H9 (cell line): ENCODE data around the gene PDZD2. TPM values are rescaled to one million over a fixed set of nuclear protein-coding genes. Genes with fewer than 3 reads are reported as not detected.

Source experiments
- DNase-seq: peaks from one replicate; pipeline ENCODE4 v3.0.0-alpha.2; 2017
- H2AFZ ChIP-seq: one replicate; pipeline ENCODE4 v1.6.1; 2013; ENCODE audit warnings: mild to moderate bottlenecking, low read length, control low read depth, moderate library complexity
- H2AK5ac ChIP-seq: 2 replicates; pipeline ENCODE4 v1.6.1; 2013; ENCODE audit warnings: low read length, control low read depth, mixed read lengths; ENCODE audit not compliant: insufficient read length
- H2BK120ac ChIP-seq: one replicate; pipeline ENCODE4 v1.6.1; 2013; ENCODE audit warnings: low read depth, mild to moderate bottlenecking, low read length, control low read depth, inconsistent platforms; ENCODE audit not compliant: poor library complexity, severe bottlenecking
- H2BK12ac ChIP-seq: 2 replicates; pipeline ENCODE4 v1.6.1; 2013; ENCODE audit warnings: low read length, control low read depth, mixed read lengths, low read depth; ENCODE audit not compliant: insufficient read length
- H2BK15ac ChIP-seq: 2 replicates; pipeline ENCODE4 v1.6.1; 2013; ENCODE audit warnings: low read depth, low read length, control low read depth
- H2BK20ac ChIP-seq: one replicate; pipeline ENCODE4 v1.6.1; 2013; ENCODE audit warnings: low read depth, mild to moderate bottlenecking, low read length, control low read depth, inconsistent platforms; ENCODE audit not compliant: poor library complexity, severe bottlenecking
- H2BK5ac ChIP-seq: 2 replicates; pipeline ENCODE4 v1.6.1; 2013; ENCODE audit warnings: low read length, control low read depth, mixed read lengths; ENCODE audit not compliant: insufficient read length
- H3K14ac ChIP-seq: 2 replicates; pipeline ENCODE4 v1.6.1; 2013; ENCODE audit warnings: low read length, control low read depth; ENCODE audit not compliant: insufficient read depth
- H3K18ac ChIP-seq: 2 replicates; pipeline ENCODE4 v1.6.1; 2013; ENCODE audit warnings: low read depth, mild to moderate bottlenecking, mixed read lengths, low read length, control low read depth; ENCODE audit not compliant: insufficient read length
- H3K23ac ChIP-seq: 2 replicates; pipeline ENCODE4 v1.6.1; 2013; ENCODE audit warnings: low read length, control low read depth, mixed read lengths, low read depth; ENCODE audit not compliant: insufficient read length
- H3K23me2 ChIP-seq: 2 replicates; pipeline ENCODE4 v1.6.1; 2013; ENCODE audit warnings: low read depth, mild to moderate bottlenecking, mixed read lengths, low read length, control low read depth; ENCODE audit not compliant: insufficient read length, poor library complexity, severe bottlenecking
- H3K27ac ChIP-seq: 2 replicates; pipeline ENCODE4 v1.5.1; 2013; ENCODE audit warnings: low read length, control low read depth, mixed read lengths, low read depth; ENCODE audit not compliant: insufficient read length
- H3K27me3 ChIP-seq: 2 replicates; pipeline ENCODE4 v1.6.1; 2013; ENCODE audit warnings: low read length, control low read depth, inconsistent platforms; ENCODE audit not compliant: insufficient read depth
- H3K4ac ChIP-seq: 2 replicates; pipeline ENCODE4 v1.6.1; 2013; ENCODE audit warnings: low read depth, mild to moderate bottlenecking, control low read depth, inconsistent platforms, low read length, moderate library complexity
- H3K4me1 ChIP-seq: 2 replicates; pipeline ENCODE4 v1.6.1; 2013; ENCODE audit warnings: low read length, control low read depth, inconsistent platforms; ENCODE audit not compliant: insufficient read depth
- H3K4me2 ChIP-seq: 2 replicates; pipeline ENCODE4 v1.6.1; 2013; ENCODE audit warnings: low read length, control low read depth, mixed read lengths; ENCODE audit not compliant: insufficient read length, insufficient read depth
- H3K56ac ChIP-seq: 2 replicates; pipeline ENCODE4 v1.6.1; 2013; ENCODE audit warnings: low read depth, mild to moderate bottlenecking, mixed read lengths, low read length, control low read depth; ENCODE audit not compliant: insufficient read length
- H3K79me1 ChIP-seq: 2 replicates; pipeline ENCODE4 v1.6.1; 2013; ENCODE audit warnings: low read depth, mild to moderate bottlenecking, moderate library complexity, low read length, control low read depth, inconsistent platforms; ENCODE audit not compliant: insufficient read depth, poor library complexity, severe bottlenecking
- H3K79me2 ChIP-seq: 2 replicates; pipeline ENCODE4 v1.6.1; 2013; ENCODE audit warnings: low read length, control low read depth, inconsistent platforms; ENCODE audit not compliant: insufficient read depth
- H3K9ac ChIP-seq: 2 replicates; pipeline ENCODE4 v1.6.1; 2013; ENCODE audit warnings: low read length, control low read depth, mixed read lengths; ENCODE audit not compliant: insufficient read length; ENCODE audit errors: extremely low read depth
- H3K9me3 ChIP-seq: one replicate; pipeline ENCODE4 v1.6.1; 2013; ENCODE audit warnings: low read depth, low read length, inconsistent platforms; ENCODE audit not compliant: control insufficient read depth
- H3T11ph ChIP-seq: one replicate; pipeline ENCODE4 v1.6.1; 2013; ENCODE audit warnings: mild to moderate bottlenecking, low read length, control low read depth, inconsistent platforms
- H4K20me1 ChIP-seq: one replicate; pipeline ENCODE4 v1.6.1; 2013; ENCODE audit not compliant: control insufficient read depth, insufficient read length, insufficient read depth
- H4K5ac ChIP-seq: 2 replicates; pipeline ENCODE4 v1.6.1; 2013; ENCODE audit warnings: low read depth, mild to moderate bottlenecking, mixed read lengths, low read length, control low read depth; ENCODE audit not compliant: insufficient read length
- H4K8ac ChIP-seq: replicated peaks from 2 replicates; pipeline ENCODE4 v1.6.1; 2013; ENCODE audit warnings: low read length, control low read depth, mixed read lengths, low read depth; ENCODE audit not compliant: insufficient read length
- H4K91ac ChIP-seq: 2 replicates; pipeline ENCODE4 v1.6.1; 2013; ENCODE audit warnings: low read depth, mild to moderate bottlenecking, moderate library complexity, mixed read lengths, low read length, control low read depth; ENCODE audit not compliant: insufficient read length
- H3K27ac Mint-ChIP-seq, 3 experiments: 2 replicates in 2 of 3; 3 replicates in 1 of 3; pipeline ENCODE4 v1.8.0; 2020 to 2021; ENCODE audit warnings: mixed read lengths in 3 of 3, mild to moderate bottlenecking in 1 of 3, moderate library complexity in 1 of 3
- H3K27me3 Mint-ChIP-seq: 2 replicates; pipeline ENCODE4 v1.8.0; 2021; ENCODE audit warnings: low read depth, mild to moderate bottlenecking, moderate library complexity, mixed read lengths
- H3K36me3 Mint-ChIP-seq, 3 experiments: 2 replicates in 2 of 3; 3 replicates in 1 of 3; pipeline ENCODE4 v1.8.0; 2020 to 2021; ENCODE audit warnings: low read depth in 3 of 3, mixed read lengths in 3 of 3; ENCODE audit not compliant: insufficient read depth in 1 of 3
- H3K4me1 Mint-ChIP-seq, 2 experiments: 2 replicates each; pipeline ENCODE4 v1.8.0; 2020; ENCODE audit warnings: mixed read lengths in 2 of 2
- H3K4me3 Mint-ChIP-seq, 2 experiments: 2 replicates in 1 of 2; 3 replicates in 1 of 2; pipeline ENCODE4 v1.8.0; 2020 to 2021; ENCODE audit warnings: mild to moderate bottlenecking in 2 of 2, mixed read lengths in 2 of 2, moderate library complexity in 1 of 2
- H3K9me3 Mint-ChIP-seq, 2 experiments: 2 replicates in 1 of 2; 3 replicates in 1 of 2; pipeline ENCODE4 v1.8.0; 2020; ENCODE audit warnings: mild to moderate bottlenecking in 2 of 2, mixed read lengths in 2 of 2, moderate library complexity in 1 of 2
- WGBS: extraction: QIAGEN DNeasy Blood & Tissue Kit; methylation state at CpG from one replicate; pipeline ENCODE4 v1.1.7; 2013; ENCODE audit warnings: missing lambda C conversion rate, low lambda C conversion rate, mixed read lengths; ENCODE audit not compliant: insufficient read length; ENCODE audit errors: extremely low coverage; 5-methylcytosine and 5-hydroxymethylcytosine counted together
- total RNA-seq: library from RNA; stranded (reverse); gene quantifications from 2 replicates; pipeline ENCODE4 v1.2.1, GENCODE V29; 2021
- TF ChIP-seq, protein P1 (sequence below): fragments of 200-600 bp; sonication (generic); conservative IDR thresholded peaks from 3 replicates; pipeline ENCODE4 v1.8.0; 2021; ENCODE audit warnings: antibody characterized with exemption, mild to moderate bottlenecking

The PDZD2 gene
- total RNA-seq, 1 experiment from 2014 or later = 9.9 TPM

DNA sequence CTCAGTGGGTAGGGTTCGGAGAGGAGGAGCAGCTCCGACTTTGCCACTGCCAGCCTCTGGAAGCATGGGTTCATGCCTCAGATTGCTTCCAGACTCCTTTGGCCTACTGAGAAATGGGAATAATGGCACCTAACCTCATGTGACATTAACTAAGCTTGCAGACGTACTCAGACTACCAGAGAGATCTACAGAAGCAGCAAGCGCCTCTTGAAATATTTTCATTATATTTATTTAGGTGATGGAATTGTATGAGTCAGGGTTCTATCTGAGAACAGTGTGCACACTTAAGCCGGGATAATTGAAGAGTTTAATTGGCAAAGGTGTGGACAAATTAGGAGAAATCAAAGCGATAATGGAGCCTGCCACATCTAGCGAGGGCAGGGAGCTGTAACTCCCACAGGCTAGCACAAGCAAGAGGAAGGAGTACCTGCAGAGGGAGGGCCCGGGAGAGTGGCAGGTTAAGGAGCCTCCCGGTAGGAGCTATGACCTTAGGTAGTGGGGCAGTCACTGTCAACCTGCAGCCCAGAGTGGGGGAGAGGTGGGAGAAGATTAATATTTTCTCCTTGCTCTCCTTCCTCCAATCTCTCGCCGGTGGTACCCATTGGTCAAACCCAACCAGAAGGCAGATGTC, 12.2 kb upstream of the PDZD2 start:
- H4K91ac ChIP-seq = no peak overlapping the region
- H2AK5ac ChIP-seq = no peak overlapping the region
- peaks cover 8% of the 10 kb centered on the region in 2 experiments; a peak in 3 of 4 replicates for H3K4me1 Mint-ChIP-seq
- no peaks in the 10 kb centered on the region for H3K4me1 ChIP-seq
- no peak overlapping the region for H2BK5ac ChIP-seq
- H3K4me3 Mint-ChIP-seq = no peak overlapping the region
- no peak overlapping the region for H3K4me2 ChIP-seq
- no peak overlapping the region for H3K14ac ChIP-seq
- H3K27me3 ChIP-seq = no peaks in the 10 kb centered on the region
- H3K9ac ChIP-seq = no peak overlapping the region
- TF ChIP-seq, protein P1, sequence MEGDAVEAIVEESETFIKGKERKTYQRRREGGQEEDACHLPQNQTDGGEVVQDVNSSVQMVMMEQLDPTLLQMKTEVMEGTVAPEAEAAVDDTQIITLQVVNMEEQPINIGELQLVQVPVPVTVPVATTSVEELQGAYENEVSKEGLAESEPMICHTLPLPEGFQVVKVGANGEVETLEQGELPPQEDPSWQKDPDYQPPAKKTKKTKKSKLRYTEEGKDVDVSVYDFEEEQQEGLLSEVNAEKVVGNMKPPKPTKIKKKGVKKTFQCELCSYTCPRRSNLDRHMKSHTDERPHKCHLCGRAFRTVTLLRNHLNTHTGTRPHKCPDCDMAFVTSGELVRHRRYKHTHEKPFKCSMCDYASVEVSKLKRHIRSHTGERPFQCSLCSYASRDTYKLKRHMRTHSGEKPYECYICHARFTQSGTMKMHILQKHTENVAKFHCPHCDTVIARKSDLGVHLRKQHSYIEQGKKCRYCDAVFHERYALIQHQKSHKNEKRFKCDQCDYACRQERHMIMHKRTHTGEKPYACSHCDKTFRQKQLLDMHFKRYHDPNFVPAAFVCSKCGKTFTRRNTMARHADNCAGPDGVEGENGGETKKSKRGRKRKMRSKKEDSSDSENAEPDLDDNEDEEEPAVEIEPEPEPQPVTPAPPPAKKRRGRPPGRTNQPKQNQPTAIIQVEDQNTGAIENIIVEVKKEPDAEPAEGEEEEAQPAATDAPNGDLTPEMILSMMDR = no peak
- H3K27ac ChIP-seq = no peak overlapping the region
- no peaks in the 10 kb centered on the region for H3K23me2 ChIP-seq
- no peak overlapping the region for H2BK15ac ChIP-seq
- no peak overlapping the region for H3K23ac ChIP-seq
- H2BK20ac ChIP-seq = no peak overlapping the region
- H2AFZ ChIP-seq = no peak overlapping the region
- no peaks in the 10 kb centered on the region for H3K9me3 ChIP-seq
- H4K20me1 ChIP-seq = no peaks in the 10 kb centered on the region
- H2BK120ac ChIP-seq = no peak overlapping the region
- no peak overlapping the region for H3K56ac ChIP-seq
- no peaks in the 10 kb centered on the region for H3K36me3 Mint-ChIP-seq
- no peak overlapping the region for H4K8ac ChIP-seq
- no CpG with 5 or more reads among the region's 11 CpGs for WGBS
- no peak overlapping the region for H3T11ph ChIP-seq
- H3K4ac ChIP-seq = no peak overlapping the region
- H3K9me3 Mint-ChIP-seq = no peaks in the 10 kb centered on the region
- H3K79me2 ChIP-seq = no peaks in the 10 kb centered on the region
- no peak overlapping the region for H3K18ac ChIP-seq
- no peaks in the 10 kb centered on the region for H3K79me1 ChIP-seq
- H3K27me3 Mint-ChIP-seq = no peaks in the 10 kb centered on the region
- no peak overlapping the region for H2BK12ac ChIP-seq
- no peak overlapping the region for H3K27ac Mint-ChIP-seq
- no peak overlapping the region for H4K5ac ChIP-seq
- no peak for DNase-seq
